Activated CD4-positive, alpha-beta T cell treated with anti-CD3 and anti-CD28 coated beads, Interleukin-2, amount 10 ng/mL, durations not matched to agents 7 days and 5 days (primary cell): ENCODE data around the gene SPAG17. TPM values are rescaled to one million over a fixed set of nuclear protein-coding genes. Genes with fewer than 3 reads are reported as not detected.

Source experiments
- CTCF ChIA-PET: fragments of 350-600 bp; sonication (Branson Sonifier 250); formaldehyde crosslinking; loops from one replicate; lab custom pipeline; 2021; ENCODE audit warnings: antibody characterized with exemption; lab: Charles Lee
- POLR2A ChIA-PET: fragments of 350-600 bp; sonication (Branson Sonifier 250); formaldehyde crosslinking; loops from one replicate; lab custom pipeline; 2021; ENCODE audit warnings: antibody characterized with exemption; lab: Charles Lee
- DNase-seq: peaks from one replicate; pipeline ENCODE4 v3.0.0-alpha.2; 2020
- H3K27ac Mint-ChIP-seq: one replicate; pipeline ENCODE4 v1.8.0; 2021; ENCODE audit warnings: mild to moderate bottlenecking, moderate library complexity, mixed read lengths
- H3K27me3 Mint-ChIP-seq: one replicate; pipeline ENCODE4 v1.8.0; 2021; ENCODE audit warnings: mixed read lengths
- H3K36me3 Mint-ChIP-seq: one replicate; pipeline ENCODE4 v1.8.0; 2021; ENCODE audit warnings: low read depth, mixed read lengths
- H3K4me1 Mint-ChIP-seq: one replicate; pipeline ENCODE4 v1.8.0; 2021; ENCODE audit warnings: mixed read lengths
- H3K4me3 Mint-ChIP-seq: one replicate; pipeline ENCODE4 v1.8.0; 2021; ENCODE audit warnings: mild to moderate bottlenecking, moderate library complexity, mixed read lengths
- H3K9me3 Mint-ChIP-seq: one replicate; pipeline ENCODE4 v1.8.0; 2021; ENCODE audit warnings: mixed read lengths
- total RNA-seq, 2 experiments: library from RNA; stranded (reverse); gene quantifications; one replicate each; pipeline ENCODE4 v1.2.3, GENCODE V29; 2021

Gene SPAG17
- total RNA-seq, 2 experiments from 2014 or later, result not detected

GRCh38 chr1:118201524-118201923 is 16.5 kb upstream of the SPAG17 start:
- Mint-ChIP-seq H3K4me3 (no peak overlapping the region), H3K4me1 (no peaks in the 10 kb centered on the region), H3K36me3 (no peaks in the 10 kb centered on the region), H3K9me3 (no peaks in the 10 kb centered on the region), H3K27ac (no peak overlapping the region), H3K27me3 (no peaks in the 10 kb centered on the region)
- DNase-seq, result no peak
- ChIA-PET POLR2A (no interaction called here), CTCF (no interaction called here)

- DNase-seq, result no peak
- Mint-ChIP-seq H3K27ac (no peak overlapping the region), H3K4me3 (no peak overlapping the region), H3K4me1 (no peaks in the 10 kb centered on the region), H3K27me3 (no peaks in the 10 kb centered on the region), H3K9me3 (no peaks in the 10 kb centered on the region), H3K36me3 (no peaks in the 10 kb centered on the region)
- POLR2A ChIA-PET, result no interaction called here
- CTCF ChIA-PET, result no interaction called here
Observed at GRCh38 chr1:118200836-118201235, 15.8 kb upstream of the SPAG17 start.

DNA sequence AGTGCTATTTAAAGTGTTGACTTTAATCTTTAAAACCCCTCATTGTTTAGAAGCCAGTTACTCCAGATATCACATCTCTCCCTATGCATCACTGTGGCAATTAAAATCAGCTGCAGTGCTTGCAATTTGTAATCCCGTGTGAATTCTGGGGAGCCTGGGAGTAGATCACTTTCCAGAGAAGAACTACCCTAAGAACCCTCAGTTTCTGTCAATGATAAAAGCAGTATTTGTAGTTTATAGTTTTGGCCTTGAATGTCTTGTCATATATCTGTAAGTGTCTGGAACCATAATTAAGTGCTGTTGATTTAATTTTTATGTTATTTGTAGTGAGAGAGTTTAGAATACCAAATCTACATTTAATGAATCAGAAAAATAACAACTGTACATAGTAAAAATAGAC is 5.5 kb upstream of the SPAG17 start:
- Mint-ChIP-seq H3K27ac (no peak overlapping the region), H3K9me3 (peaks cover 8% of the 10 kb centered on the region), H3K4me3 (no peak overlapping the region), H3K36me3 (no peaks in the 10 kb centered on the region), H3K4me1 (no peaks in the 10 kb centered on the region), H3K27me3 (no peaks in the 10 kb centered on the region)
- POLR2A ChIA-PET, result no interaction called here
- DNase-seq, result no peak
- CTCF ChIA-PET, result interaction anchor here (1.2 kb wide), 1 partner anchor 17 kb away, joined by 3 read pairs; no protein-coding TSS in a partner anchor

GRCh38 chr1:118189564-118189963 is 4.5 kb upstream of the SPAG17 start:
- no peak overlapping the region for H3K27ac Mint-ChIP-seq
- peaks cover 8% of the 10 kb centered on the region for H3K9me3 Mint-ChIP-seq
- no peaks in the 10 kb centered on the region for H3K27me3 Mint-ChIP-seq
- no peaks in the 10 kb centered on the region for H3K36me3 Mint-ChIP-seq
- no peak overlapping the region for H3K4me3 Mint-ChIP-seq
- peaks cover 2% of the 10 kb centered on the region for H3K4me1 Mint-ChIP-seq
- CTCF ChIA-PET, result no interaction called here
- no peak for DNase-seq
- POLR2A ChIA-PET, result no interaction called here

DNA sequence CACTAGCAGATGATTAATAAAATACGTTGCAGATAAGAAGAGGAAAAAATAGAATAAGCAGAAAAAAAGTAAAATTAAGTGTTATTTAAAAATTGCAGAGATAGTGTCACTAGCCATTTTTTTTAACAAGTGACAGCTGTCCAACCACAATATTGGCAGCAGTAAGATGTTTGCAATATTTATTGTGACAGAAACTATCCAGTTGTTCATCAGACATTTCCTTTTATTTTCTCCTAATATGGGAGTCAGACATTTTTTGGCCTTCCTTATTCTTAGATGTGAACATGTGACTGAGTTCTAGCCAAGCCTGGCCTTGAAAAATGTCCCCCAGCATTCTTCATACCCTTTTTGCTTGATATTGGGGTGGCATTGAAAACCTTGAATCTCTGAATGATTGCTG is 3.4 kb upstream of the SPAG17 start:
- CTCF ChIA-PET, result no interaction called here
- POLR2A ChIA-PET, result no interaction called here
- no peak for DNase-seq
- Mint-ChIP-seq H3K36me3 (no peaks in the 10 kb centered on the region), H3K27ac (no peak overlapping the region), H3K9me3 (peaks cover 8% of the 10 kb centered on the region), H3K4me1 (peaks cover 4% of the 10 kb centered on the region), H3K27me3 (no peaks in the 10 kb centered on the region), H3K4me3 (no peak overlapping the region)

DNA sequence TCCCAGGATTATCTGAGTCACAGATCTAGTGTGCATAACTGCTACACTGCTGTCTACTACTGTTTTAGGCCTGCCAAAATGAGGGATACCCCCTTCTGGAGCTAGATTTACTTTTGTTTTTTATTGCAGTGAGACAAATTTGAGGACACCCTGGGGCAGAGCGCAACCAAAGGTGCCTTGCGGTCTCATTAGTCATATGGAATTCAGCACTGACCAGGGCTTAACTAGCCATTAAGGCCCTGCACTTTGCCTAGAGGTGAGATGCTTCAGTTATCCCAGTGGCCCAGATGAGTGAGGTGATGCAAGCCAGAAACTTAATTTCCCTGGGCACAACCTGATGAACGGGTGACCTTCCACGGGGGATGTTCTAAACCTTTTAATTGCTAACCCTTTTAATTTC is 998 bp upstream of the SPAG17 start:
- Mint-ChIP-seq H3K9me3 (peaks cover 5% of the 10 kb centered on the region), H3K36me3 (no peaks in the 10 kb centered on the region), H3K4me1 (peaks cover 4% of the 10 kb centered on the region), H3K27me3 (no peaks in the 10 kb centered on the region), H3K27ac (no peak overlapping the region), H3K4me3 (no peak overlapping the region)
- CTCF ChIA-PET, result no interaction called here
- no peak for DNase-seq
- POLR2A ChIA-PET, result no interaction called here

DNA sequence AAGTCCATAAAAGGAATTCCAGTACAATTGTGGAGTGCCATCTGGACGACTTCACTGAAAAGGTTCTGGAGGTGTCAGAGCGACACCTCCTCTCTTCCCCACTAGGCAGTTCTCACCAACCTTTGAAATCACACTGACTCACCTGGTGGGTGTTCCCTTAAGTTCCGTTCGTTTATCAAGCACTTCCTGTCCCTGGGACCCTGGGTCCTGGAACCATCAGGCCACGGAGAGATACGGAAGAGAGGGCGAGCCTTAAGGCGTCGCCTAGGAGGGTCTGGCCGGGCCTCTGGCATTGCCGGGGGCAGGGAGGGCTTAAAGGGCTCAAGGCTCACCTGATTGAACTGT is 317 bp downstream of the SPAG17 start:
- H3K4me3 Mint-ChIP-seq, result no peak overlapping the region
- no peaks in the 10 kb centered on the region for H3K36me3 Mint-ChIP-seq
- ChIA-PET POLR2A (no interaction called here), CTCF (no interaction called here)
- H3K27me3 Mint-ChIP-seq, result no peaks in the 10 kb centered on the region
- peaks cover 4% of the 10 kb centered on the region for H3K4me1 Mint-ChIP-seq
- H3K27ac Mint-ChIP-seq, result no peak overlapping the region
- DNase-seq, result no peak
- H3K9me3 Mint-ChIP-seq, result peaks cover 5% of the 10 kb centered on the region

DNA sequence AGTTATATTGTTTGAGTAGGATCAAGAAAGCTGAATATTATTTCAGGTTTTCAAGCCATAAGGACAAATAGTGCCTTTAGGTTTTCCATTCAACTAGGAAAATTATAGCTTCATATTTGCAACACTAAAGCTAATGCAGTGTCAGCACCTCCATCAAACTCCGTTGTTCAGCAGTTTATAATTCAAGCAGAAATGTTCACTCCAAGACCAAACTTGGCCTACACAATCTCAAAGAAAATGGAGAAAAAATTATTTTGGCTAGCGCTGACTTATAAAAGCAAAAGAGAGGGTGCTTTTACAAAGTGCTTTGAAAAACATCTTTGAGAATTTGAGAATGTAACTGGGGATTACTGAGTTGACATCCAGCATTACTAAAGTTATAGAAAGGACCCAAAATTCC is 1.4 kb downstream of the SPAG17 start:
- Mint-ChIP-seq H3K27ac (no peak overlapping the region), H3K4me3 (no peak overlapping the region), H3K27me3 (no peaks in the 10 kb centered on the region), H3K4me1 (peaks cover 4% of the 10 kb centered on the region), H3K36me3 (no peaks in the 10 kb centered on the region), H3K9me3 (peaks cover 5% of the 10 kb centered on the region)
- no peak for DNase-seq
- ChIA-PET CTCF (no interaction called here), POLR2A (no interaction called here)

GRCh38 chr1:118177998-118178397 is 7.0 kb downstream of the SPAG17 start:
- DNase-seq, result no peak
- H3K36me3 Mint-ChIP-seq, result no peaks in the 10 kb centered on the region
- POLR2A ChIA-PET, result no interaction called here
- H3K9me3 Mint-ChIP-seq, result peaks cover 4% of the 10 kb centered on the region
- no peaks in the 10 kb centered on the region for H3K27me3 Mint-ChIP-seq
- no peak overlapping the region for H3K4me3 Mint-ChIP-seq
- H3K4me1 Mint-ChIP-seq, result no peaks in the 10 kb centered on the region
- no peak overlapping the region for H3K27ac Mint-ChIP-seq
- CTCF ChIA-PET, result no interaction called here

DNA sequence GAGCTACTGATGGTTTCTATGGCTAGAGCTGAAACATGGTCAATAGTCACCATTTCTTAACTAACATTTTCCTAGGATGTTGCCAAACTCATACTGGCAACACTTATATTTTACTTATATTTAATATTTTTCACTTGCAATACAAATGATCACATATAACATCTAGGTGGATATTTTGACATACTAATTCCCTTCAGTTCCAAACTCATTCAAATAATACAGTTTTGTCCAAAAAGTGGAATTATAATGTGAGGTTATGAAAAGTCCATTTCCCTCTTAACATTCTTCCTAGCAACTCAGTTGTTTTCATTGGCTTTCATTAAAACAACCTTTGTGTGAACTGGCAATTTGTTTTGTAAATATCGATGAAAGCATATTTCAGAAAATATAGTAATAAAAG is 16.0 kb downstream of the SPAG17 start:
- Mint-ChIP-seq H3K4me3 (no peak overlapping the region), H3K9me3 (no peaks in the 10 kb centered on the region), H3K36me3 (no peaks in the 10 kb centered on the region), H3K4me1 (no peaks in the 10 kb centered on the region), H3K27me3 (no peaks in the 10 kb centered on the region), H3K27ac (no peak overlapping the region)
- ChIA-PET CTCF (no interaction called here), POLR2A (no interaction called here)
- no peak for DNase-seq

DNA sequence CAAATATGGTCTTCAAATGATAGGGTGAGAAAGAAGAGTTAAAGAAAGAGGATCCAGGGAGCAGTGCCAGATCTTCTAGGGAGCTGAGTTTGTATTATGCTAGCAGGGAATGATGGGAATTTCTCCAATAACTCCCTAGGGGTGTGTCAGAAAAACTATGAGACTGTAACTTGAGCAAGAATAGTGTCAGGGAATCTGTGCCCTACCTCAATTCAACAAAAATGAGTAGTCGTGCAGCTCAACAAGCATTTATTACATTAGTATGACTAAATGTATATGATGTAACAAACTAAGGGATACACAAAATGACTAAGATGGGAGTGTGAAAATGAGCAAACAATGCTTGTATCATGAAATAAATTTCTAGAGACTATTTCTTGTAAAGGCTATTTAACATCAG is 24.2 kb downstream of the SPAG17 start:
- Mint-ChIP-seq H3K4me3 (no peak overlapping the region), H3K4me1 (no peaks in the 10 kb centered on the region), H3K9me3 (no peaks in the 10 kb centered on the region), H3K27ac (no peak overlapping the region), H3K27me3 (no peaks in the 10 kb centered on the region), H3K36me3 (no peaks in the 10 kb centered on the region)
- no peak for DNase-seq
- POLR2A ChIA-PET, result no interaction called here
- CTCF ChIA-PET, result no interaction called here

GRCh38 chr1:118159569-118159968 is 25.5 kb downstream of the SPAG17 start:
- ChIA-PET POLR2A (no interaction called here), CTCF (no interaction called here)
- no peaks in the 10 kb centered on the region for H3K36me3 Mint-ChIP-seq
- no peak overlapping the region for H3K27ac Mint-ChIP-seq
- H3K4me1 Mint-ChIP-seq, result no peaks in the 10 kb centered on the region
- no peak overlapping the region for H3K4me3 Mint-ChIP-seq
- no peaks in the 10 kb centered on the region for H3K9me3 Mint-ChIP-seq
- DNase-seq, result no peak
- H3K27me3 Mint-ChIP-seq, result no peaks in the 10 kb centered on the region

GRCh38 chr1:118158924-118159323 is 26.1 kb downstream of the SPAG17 start:
- H3K4me3 Mint-ChIP-seq, result no peak overlapping the region
- POLR2A ChIA-PET, result no interaction called here

DNA sequence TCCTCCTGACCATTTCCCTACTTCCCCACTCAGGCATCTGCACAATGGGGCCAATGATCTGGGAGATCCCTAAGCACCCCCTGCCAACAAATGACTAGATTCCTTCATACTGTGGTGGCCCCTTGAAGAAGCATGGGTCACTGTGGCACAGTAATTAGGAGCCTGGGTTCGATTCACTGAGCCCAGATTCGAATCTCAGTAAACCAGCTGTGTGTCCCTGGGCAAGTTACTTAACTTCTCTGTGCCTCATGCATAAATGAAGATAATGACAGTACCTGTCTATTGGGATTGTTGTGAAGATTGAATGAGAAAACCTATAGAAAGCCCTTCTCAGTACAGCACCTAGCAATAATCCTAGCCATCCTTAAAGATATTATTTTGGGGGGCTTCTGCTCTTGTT is 27.5 kb downstream of the SPAG17 start:
- ChIA-PET CTCF (no interaction called here), POLR2A (no interaction called here)
- no peaks in the 10 kb centered on the region for H3K36me3 Mint-ChIP-seq
- no peaks in the 10 kb centered on the region for H3K4me1 Mint-ChIP-seq
- H3K4me3 Mint-ChIP-seq, result no peak overlapping the region
- H3K27me3 Mint-ChIP-seq, result no peaks in the 10 kb centered on the region
- H3K27ac Mint-ChIP-seq, result no peak overlapping the region
- no peaks in the 10 kb centered on the region for H3K9me3 Mint-ChIP-seq
- no peak for DNase-seq

More at GRCh38 chr1:118158924-118159323, 26.1 kb downstream of the SPAG17 start:
- Mint-ChIP-seq H3K27me3 (no peaks in the 10 kb centered on the region), H3K9me3 (no peaks in the 10 kb centered on the region), H3K4me1 (no peaks in the 10 kb centered on the region), H3K36me3 (no peaks in the 10 kb centered on the region), H3K27ac (no peak overlapping the region)
- CTCF ChIA-PET, result no interaction called here
- DNase-seq, result no peak
